NT2/D1 (cell line): ENCODE results near the gene MTNR1A.
A peak's percentile ranks its signal among the peaks of the same experiment; 100 is the strongest.

Experiments
- DNase-seq: peaks from one replicate; pipeline ENCODE4 v3.0.0-alpha.2; 2011; ENCODE audit warnings: low read depth, low spot score
- H3K27me3 ChIP-seq: 2 replicates; pipeline ENCODE4 v1.6.0; 2011; ENCODE audit warnings: mild to moderate bottlenecking; ENCODE audit not compliant: insufficient read length, insufficient read depth
- H3K36me3 ChIP-seq: 2 replicates; pipeline ENCODE4 v1.6.1; 2011; ENCODE audit warnings: mild to moderate bottlenecking, low read length, mixed read lengths; ENCODE audit not compliant: insufficient read depth, insufficient read length
- H3K4me1 ChIP-seq: 2 replicates; pipeline ENCODE4 v1.5.1; 2011; ENCODE audit not compliant: insufficient read depth, insufficient read length
- H3K4me3 ChIP-seq: 2 replicates; pipeline ENCODE4 v1.5.1; 2011; ENCODE audit warnings: low read depth; ENCODE audit not compliant: insufficient read length
- H3K9ac ChIP-seq: 2 replicates; pipeline ENCODE4 v1.6.0; 2011; ENCODE audit warnings: low read depth; ENCODE audit not compliant: insufficient read length
- H3K9me3 ChIP-seq: 2 replicates; pipeline ENCODE4 v1.5.1; 2011; ENCODE audit warnings: mild to moderate bottlenecking, low read length; ENCODE audit not compliant: insufficient read depth
- SUZ12 ChIP-seq: IDR thresholded peaks from 2 replicates; pipeline ENCODE4 v1.6.1; 2011; ENCODE audit not compliant: insufficient read length, insufficient read depth; ENCODE audit errors: extremely low read depth
- YY1 ChIP-seq: IDR thresholded peaks from 2 replicates; pipeline ENCODE4 v1.6.1; 2011; ENCODE audit not compliant: insufficient read length, insufficient read depth
- ZNF274 ChIP-seq: IDR thresholded peaks from 2 replicates; pipeline ENCODE4 v1.6.1; 2011; ENCODE audit warnings: mild to moderate bottlenecking, low read depth, low read length

MTNR1A gene

GRCh38 chr4:186554914-186555827 lies at the start of gene MTNR1A:
Gene MTNR1A, minus strand, starts transcription at chr4:186555567. Its CDS starts 202 bp downstream, at chr4:186555365.
- DNase-seq: no peak
- Histone ChIP-seq H3K9me3 (no peaks in the 10 kb centered on the region), H3K4me1 (no peaks in the 10 kb centered on the region), H3K9ac (peak within 1 kb of the TSS; percentile 79), H3K4me3 (peak within 1 kb of the TSS; percentile 68), H3K27me3 (no peaks in the 10 kb centered on the region), H3K36me3 (no peaks in the 10 kb centered on the region)
- no peak for TF ChIP-seq SUZ12
- TF ChIP-seq YY1: no peak
- TF ChIP-seq ZNF274: no peak

DNA sequence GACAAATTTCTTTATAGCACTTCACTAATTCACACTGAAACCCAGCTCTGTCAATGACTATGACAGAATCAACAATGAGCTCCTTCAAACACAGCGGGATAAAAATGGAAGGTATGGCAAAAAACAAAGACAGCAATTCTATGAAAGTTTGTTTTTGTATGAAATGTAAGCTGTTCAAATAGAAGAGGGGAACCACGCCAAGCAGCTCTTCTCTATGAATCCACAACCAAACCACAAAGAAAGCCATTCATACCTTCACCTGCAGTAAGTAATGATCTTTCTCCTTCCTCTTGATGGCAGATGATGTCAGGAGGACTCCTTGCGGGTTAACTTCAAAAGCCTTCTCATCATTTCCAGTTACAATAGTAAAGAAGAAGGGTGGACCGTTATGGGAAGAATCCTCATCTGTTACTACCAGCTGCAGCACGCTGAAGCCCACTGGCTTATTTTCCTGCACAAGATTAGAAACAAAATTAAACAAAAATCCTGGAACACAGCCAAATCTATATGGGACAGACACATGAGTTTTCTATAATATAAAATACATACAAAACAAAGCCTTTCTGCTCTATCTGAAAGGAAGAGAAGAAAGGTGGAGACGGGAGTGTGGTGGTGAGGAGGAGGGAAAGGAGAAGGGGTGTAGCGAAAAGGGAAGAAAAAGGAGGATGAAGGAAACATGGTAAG lies 48.9 kb upstream of the MTNR1A start:
- H3K9me3 ChIP-seq: no peaks in the 10 kb centered on the region
- TF ChIP-seq SUZ12 (no peak), ZNF274 (no peak), YY1 (no peak)
- peaks cover 90% of the 10 kb centered on the region for H3K36me3 ChIP-seq
- H3K4me1 ChIP-seq: no peaks in the 10 kb centered on the region
- H3K9ac ChIP-seq: no peak overlapping the region
- H3K27me3 ChIP-seq: no peaks in the 10 kb centered on the region
- no peak overlapping the region for H3K4me3 ChIP-seq
- DNase-seq: no peak

- H3K9ac ChIP-seq: no peak overlapping the region
- DNase-seq: no peak
- H3K36me3 ChIP-seq: peaks cover 85% of the 10 kb centered on the region
- no peaks in the 10 kb centered on the region for H3K27me3 ChIP-seq
- no peak for TF ChIP-seq YY1
- no peak for TF ChIP-seq SUZ12
- no peak overlapping the region for H3K4me3 ChIP-seq
- H3K9me3 ChIP-seq: no peaks in the 10 kb centered on the region
- no peaks in the 10 kb centered on the region for H3K4me1 ChIP-seq
Measured at GRCh38 chr4:186602978-186603377, 47.6 kb upstream of the MTNR1A start.

- Histone ChIP-seq H3K4me1 (no peaks in the 10 kb centered on the region), H3K27me3 (no peaks in the 10 kb centered on the region), H3K9ac (no peak overlapping the region), H3K36me3 (peaks cover 87% of the 10 kb centered on the region), H3K4me3 (no peak overlapping the region), H3K9me3 (no peaks in the 10 kb centered on the region)
- TF ChIP-seq SUZ12: no peak
- TF ChIP-seq ZNF274: no peak
- TF ChIP-seq YY1: no peak
- DNase-seq: no peak
Measured at GRCh38 chr4:186599483-186599882, 44.1 kb upstream of the MTNR1A start.

- no peak overlapping the region for H3K4me3 ChIP-seq
- no peaks in the 10 kb centered on the region for H3K27me3 ChIP-seq
- peaks cover 85% of the 10 kb centered on the region for H3K36me3 ChIP-seq
- no peaks in the 10 kb centered on the region for H3K9me3 ChIP-seq
- H3K9ac ChIP-seq: no peak overlapping the region
- no peak for DNase-seq
- no peaks in the 10 kb centered on the region for H3K4me1 ChIP-seq
- TF ChIP-seq ZNF274 (no peak), YY1 (no peak), SUZ12 (no peak)
Measured at GRCh38 chr4:186598686-186599085, 43.3 kb upstream of the MTNR1A start.

DNA sequence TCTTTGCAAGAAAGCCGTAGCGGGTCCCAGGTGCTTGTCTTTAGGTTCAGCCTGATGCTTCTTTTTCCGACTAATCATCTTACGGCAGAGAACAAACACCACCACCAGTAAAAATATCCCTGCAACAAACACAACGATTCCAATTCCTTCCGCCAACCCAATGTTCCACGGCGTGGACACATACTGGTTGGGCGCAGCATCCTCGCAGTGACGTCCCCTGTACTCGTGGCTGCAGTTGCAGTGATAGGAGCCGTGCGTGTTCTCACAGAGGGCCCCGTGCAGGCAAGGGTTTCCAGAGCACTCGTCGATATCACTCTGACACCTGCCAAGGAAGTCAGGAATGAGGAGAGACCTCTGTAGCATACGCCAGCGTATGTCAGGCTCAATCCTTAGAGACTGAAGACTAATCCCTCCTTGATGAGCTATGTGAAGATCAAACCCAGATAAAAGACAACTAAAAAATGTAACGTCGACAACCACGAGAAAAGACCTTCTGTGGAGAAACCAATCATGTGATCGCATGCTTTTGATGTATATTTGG lies 41.6 kb upstream of the MTNR1A start:
- Histone ChIP-seq H3K9me3 (no peaks in the 10 kb centered on the region), H3K36me3 (peaks cover 81% of the 10 kb centered on the region), H3K9ac (no peak overlapping the region), H3K27me3 (no peaks in the 10 kb centered on the region), H3K4me1 (no peaks in the 10 kb centered on the region), H3K4me3 (no peak overlapping the region)
- no peak for TF ChIP-seq YY1
- no peak for DNase-seq

GRCh38 chr4:186596346-186596745 lies 41.0 kb upstream of the MTNR1A start:
- Histone ChIP-seq H3K36me3 (peaks cover 82% of the 10 kb centered on the region), H3K27me3 (no peaks in the 10 kb centered on the region), H3K9ac (no peak overlapping the region), H3K4me1 (no peaks in the 10 kb centered on the region), H3K4me3 (no peak overlapping the region), H3K9me3 (no peaks in the 10 kb centered on the region)
- TF ChIP-seq ZNF274: no peak
- no peak for TF ChIP-seq YY1
- no peak for TF ChIP-seq SUZ12
- DNase-seq: no peak
